GM12873 (cell line): ENCODE measurements around the gene REV3L.

Source experiments
- TF ChIP-seq, protein P1 (sequence below): IDR thresholded peaks from 2 replicates; pipeline ENCODE4 v1.5.1; 2012; ENCODE audit warnings: low read depth, mild to moderate bottlenecking, moderate library complexity, low read length, control low read depth; ENCODE audit not compliant: insufficient read depth; ENCODE audit errors: missing control alignments

The REV3L gene

DNA sequence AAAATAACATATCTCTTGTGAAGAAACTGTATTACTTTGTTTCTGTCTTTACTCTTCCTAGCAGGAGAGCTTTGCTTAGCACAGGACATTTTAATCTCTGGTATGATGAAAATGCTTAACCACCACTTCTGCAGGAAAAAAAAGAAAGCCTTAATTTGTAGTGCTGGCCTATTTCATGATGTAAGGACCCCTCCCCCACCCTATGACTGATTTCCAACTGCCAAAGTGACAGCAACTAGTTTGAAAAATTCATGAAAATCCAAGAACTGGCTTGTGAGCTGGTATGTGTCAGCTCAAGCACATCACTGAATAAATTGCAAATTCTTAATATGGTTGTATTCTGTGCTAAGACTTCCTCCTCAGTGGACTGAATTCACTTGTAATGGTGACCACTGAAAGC lies 125.3 kb downstream of the REV3L start:
- TF ChIP-seq, protein P1, sequence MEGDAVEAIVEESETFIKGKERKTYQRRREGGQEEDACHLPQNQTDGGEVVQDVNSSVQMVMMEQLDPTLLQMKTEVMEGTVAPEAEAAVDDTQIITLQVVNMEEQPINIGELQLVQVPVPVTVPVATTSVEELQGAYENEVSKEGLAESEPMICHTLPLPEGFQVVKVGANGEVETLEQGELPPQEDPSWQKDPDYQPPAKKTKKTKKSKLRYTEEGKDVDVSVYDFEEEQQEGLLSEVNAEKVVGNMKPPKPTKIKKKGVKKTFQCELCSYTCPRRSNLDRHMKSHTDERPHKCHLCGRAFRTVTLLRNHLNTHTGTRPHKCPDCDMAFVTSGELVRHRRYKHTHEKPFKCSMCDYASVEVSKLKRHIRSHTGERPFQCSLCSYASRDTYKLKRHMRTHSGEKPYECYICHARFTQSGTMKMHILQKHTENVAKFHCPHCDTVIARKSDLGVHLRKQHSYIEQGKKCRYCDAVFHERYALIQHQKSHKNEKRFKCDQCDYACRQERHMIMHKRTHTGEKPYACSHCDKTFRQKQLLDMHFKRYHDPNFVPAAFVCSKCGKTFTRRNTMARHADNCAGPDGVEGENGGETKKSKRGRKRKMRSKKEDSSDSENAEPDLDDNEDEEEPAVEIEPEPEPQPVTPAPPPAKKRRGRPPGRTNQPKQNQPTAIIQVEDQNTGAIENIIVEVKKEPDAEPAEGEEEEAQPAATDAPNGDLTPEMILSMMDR, result no peak

DNA sequence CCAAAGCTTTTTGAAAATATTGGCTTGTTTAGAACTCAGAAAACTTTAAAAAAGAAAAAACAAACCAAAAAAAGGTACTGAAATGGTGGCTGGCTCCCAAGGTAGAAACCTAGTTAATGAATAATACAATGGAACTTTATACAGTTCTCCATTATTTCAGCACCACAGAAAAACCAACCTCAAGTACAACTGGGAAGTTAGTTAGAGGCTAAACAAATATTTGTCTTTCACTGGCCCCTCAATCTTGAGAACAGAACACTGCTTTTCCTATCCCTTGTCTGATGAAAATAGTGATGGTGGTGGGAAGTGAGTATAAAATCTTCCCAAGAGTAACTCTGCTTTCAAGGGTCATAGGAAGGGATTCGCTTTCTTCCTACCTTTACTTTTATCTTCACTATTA lies 126.5 kb downstream of the REV3L start:
- TF ChIP-seq, protein P1, result no peak

DNA sequence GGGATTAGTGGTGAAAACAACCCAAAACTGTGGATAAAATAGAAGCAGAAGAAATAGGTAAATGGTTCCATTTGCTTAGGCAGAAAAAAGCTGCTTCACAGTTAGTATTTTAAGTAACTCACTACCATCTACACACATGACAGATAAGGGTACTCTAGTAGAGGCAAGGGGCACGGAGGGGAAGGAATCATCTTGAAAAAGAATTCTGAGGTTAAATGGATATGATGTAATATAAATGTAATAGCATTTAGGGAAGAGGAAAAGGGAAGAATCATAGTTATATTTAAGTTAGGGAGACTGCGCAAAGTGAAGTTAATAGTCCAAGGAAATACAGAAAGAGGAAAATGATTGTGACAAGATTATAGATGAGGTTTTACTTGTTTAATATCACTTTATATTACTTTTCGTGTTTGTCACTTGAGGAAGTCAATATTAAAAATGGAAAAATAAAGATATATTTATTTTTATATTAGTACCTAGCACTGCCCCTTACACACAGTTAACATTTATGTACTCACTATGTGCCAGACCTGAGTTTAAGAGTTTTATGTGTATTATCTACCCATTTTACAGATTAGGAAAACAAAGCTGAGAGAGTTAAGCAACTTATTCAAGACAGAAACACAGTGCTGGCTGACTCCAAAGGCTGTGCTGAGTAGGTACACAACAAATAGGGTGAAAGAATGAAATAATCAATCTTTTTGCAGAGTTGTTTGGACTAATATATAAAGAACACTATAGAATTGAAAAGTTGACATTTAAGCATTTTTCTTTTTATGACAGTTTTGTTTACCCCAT lies 128.1 kb downstream of the REV3L start:
- TF ChIP-seq, protein P1, result no peak

DNA sequence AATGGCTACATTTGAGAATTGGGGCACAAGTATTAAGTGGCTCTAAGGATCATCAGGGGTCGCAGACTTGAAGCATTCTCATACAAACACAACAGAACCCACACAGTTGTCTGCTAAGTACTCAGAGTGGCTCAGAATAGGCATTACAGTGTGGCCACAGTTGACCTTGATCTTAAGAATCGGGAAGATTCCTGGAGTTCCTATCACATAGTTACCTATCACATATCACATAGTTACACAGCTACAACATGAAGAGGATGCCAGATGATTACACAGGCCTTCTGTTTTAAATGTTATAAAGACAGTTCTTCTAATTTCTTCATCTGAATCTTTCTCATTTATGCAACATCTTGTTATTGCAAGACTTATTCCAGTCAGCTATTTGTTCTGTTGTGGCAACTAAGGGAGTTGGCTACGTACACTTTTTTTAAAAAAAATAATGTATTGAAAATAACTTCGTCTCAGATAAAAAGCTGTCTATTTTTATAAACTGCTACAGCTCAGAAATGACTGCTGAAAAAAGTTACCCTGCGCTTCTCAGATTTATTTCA lies 129.0 kb downstream of the REV3L start:
- TF ChIP-seq, protein P1, result no peak

DNA sequence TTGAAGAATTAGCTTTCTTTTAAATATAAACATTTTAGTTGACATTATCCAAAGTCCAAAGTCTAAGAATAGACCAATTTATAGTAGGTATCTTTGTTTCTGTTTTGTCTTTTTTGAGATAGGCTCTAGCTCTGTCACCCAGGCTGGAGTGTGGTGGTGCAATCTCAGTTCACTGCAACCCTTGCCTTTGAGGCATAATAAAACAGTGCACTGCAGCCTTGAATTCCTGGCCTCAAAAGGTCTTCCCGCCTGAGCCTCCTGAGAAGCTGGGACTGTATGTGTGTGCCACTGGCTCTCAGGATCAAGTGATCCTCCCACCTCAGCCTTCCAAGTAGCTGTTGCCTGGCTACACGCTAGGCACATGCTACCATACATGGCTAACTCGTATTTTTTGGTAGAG lies 135.4 kb downstream of the REV3L start:
- TF ChIP-seq, protein P1, result no peak

DNA sequence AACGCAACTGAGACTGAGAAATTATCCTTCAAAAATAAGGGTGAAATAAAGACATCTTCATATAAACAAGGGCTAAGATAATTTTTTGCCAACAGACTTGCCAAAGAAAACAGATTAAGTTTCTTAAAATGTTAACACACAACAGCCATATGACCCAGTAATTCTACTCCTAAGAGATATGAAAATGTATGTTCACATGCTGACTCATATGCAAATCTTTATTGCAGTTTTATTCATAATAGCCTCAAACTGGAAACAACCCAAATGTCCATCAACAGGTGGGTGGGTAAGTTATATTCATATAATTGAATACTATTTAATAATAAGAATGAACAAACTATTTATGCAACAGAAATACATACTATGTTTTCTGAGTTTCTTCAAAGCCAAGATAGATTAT lies 140.1 kb downstream of the REV3L start:
- TF ChIP-seq, protein P1, result no peak

DNA sequence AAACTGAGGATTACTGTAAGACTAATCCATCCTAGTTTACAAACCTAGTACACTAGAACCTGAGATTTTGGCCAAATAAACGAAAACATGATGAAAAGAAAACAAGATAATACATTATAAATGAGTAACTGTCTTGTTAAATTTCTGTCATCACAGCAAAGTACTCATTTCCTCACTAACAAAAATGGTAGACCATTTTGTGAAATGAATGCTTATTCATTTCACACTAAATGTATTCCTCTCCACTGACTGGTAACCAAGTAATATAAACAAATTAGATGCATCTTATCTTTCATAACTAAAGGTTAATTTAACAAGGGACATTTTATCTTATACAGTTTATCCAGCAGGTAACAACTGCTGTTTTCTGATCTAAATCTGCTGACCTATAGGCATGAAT lies 143.7 kb downstream of the REV3L start:
- TF ChIP-seq, protein P1, result no peak
